Activated CD8-positive, alpha-beta memory T cell treated with anti-CD3 and anti-CD28 coated beads, Interleukin-2, amount 50 U/mL, for 4 hours (primary cell): ENCODE results near the gene ELOVL6.

ENCODE experiments used
- DNase-seq: peaks from one replicate; pipeline ENCODE4 v3.0.0-alpha.2; 2020

ELOVL6 gene

DNA sequence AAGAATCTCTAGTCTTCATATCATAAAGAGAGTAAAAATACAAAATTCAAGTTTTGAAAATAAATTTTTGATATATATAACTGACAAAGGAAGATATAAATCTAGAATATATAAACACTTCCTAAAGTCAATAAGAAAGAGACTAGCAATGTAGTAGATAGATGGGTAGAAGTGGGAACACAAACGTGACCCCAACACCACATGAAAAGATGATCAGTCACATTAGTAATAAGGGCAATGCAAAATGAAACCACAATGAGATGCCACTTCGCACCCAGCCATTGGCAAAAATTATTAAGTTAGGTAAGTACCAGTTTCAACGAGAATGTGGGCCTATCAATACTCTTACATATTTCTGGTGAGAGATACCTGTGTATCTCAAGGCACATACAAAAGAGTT is 179.3 kb downstream of the ELOVL6 start:
- no peak for DNase-seq

DNA sequence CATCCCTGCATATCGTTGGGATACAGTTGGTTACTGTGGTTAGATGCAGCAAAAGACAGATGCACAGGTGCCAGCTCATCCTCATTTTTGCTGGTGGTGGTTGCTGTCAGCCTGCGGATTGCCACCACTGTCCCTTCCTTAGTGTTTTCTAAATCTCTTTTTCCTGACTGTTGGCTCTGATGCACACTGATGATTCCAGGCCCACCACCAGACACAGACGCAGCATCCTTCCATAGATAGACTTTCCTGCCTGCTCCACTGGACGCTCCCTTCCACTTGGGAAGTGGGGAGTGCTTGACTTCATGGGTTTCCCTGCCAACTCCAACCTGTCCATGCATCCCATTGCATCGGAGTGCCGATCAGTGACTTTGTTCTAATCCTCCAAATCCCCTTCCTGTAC is 184.2 kb downstream of the ELOVL6 start:
- DNase-seq: no peak

- DNase-seq: no peak
Measured at GRCh38 chr4:110012917-110013316, 185.5 kb downstream of the ELOVL6 start.

DNA sequence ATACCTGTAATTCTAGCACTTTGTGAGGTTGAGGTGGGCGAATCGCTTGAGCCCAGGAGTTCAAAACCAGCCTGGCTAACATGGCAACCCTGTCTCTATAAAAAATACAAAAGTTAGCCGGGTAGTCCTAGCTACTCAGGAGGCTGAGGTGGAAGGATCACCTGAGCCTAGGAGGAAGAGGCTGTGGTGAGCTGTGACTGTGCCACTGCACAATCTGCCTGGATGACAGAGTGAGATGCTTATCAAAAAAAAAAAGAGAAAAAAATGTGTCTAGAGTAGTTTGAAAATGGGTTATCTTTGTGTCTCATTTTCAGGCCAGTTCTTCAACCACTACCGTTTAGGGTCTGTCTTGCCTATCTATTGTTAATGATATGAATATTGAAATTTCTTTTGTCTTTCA is 187.6 kb downstream of the ELOVL6 start:
- DNase-seq: no peak

GRCh38 chr4:110009550-110009949 is 188.9 kb downstream of the ELOVL6 start:
- DNase-seq: no peak

DNA sequence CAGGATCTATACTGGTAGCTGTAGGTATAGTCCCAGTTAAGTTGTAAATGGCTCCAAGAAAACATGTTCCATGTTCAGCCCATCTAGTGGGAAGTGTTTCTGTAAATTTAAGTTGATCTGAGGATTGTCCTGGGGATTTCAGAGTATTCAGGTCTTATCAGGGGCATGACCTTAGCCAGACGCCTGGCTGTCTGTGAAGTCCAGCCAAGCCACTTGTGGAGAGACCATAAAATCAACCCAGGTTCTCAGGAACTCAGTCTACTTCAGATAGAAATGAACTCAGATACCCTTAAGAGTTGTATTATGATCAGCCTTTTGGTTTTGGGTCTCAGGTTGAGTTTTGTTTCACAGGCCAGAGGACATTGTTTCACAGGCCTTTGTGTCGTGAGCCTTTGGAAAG is 189.9 kb downstream of the ELOVL6 start:
- DNase-seq: no peak

DNA sequence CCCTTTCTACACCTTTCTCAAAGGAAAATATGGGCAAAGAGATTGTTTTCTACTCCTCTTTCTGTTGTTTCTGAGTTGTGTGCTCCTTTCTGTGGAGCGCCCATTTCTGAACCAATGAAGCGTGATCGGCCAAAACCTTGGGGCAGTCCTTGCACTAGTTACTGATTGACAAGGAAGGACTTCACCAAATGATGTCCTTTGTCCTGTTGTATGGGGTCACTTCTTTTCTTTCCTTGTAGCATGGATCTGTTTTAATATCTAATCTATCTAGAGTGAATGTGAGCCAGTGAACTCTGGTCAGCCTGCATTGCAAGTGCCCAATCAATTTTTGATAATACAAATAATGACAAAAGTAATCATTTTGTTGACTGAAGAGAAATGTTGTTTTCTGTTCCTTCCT is 191.2 kb downstream of the ELOVL6 start:
- no peak for DNase-seq

GRCh38 chr4:110005461-110006056 is 192.9 kb downstream of the ELOVL6 start:
- DNase-seq: no peak

DNA sequence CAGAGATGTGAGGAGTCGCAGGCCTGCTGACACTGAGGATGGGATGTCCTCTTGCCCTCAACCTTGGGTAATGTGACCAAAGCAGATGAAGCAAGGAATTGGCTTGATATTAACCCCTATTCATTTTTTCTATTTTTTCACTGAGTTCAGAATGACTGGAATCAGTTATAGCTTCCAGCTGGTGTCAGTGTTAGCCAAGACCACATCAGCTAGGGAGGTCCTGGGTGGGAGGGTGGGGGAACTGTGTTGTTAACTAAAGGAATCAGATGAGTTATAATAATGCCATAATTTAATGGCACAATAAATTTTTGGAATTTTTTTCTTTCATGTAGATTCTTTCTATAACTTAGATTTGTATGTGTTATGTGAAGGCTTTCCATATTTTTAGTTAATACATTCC is 193.9 kb downstream of the ELOVL6 start:
- no peak for DNase-seq

- no peak for DNase-seq
Measured at GRCh38 chr4:110003401-110004187, 194.8 kb downstream of the ELOVL6 start.

- DNase-seq: no peak
Measured at GRCh38 chr4:110002326-110002725, 196.1 kb downstream of the ELOVL6 start.

GRCh38 chr4:109999585-109999912 is 198.9 kb downstream of the ELOVL6 start:
- no peak for DNase-seq

GRCh38 chr4:109998867-109999584 is 199.4 kb downstream of the ELOVL6 start:
- no peak for DNase-seq

- no peak for DNase-seq
Measured at GRCh38 chr4:109996526-109996925, 201.9 kb downstream of the ELOVL6 start.
